Measurements from ENCODE around the gene LRRC9.
"Not testable (repeated sequence)": the region's sequence is repeated elsewhere in the genome, so short reads cannot be mapped to it uniquely, and the experiment has no call there.

LRRC9 gene

GRCh38 chr14:59959668-59960067, 39.7 kb downstream of the LRRC9 start:
- DNase-seq: no peak

GRCh38 chr14:59961518-59962062, 41.6 kb downstream of the LRRC9 start:
- no peak for DNase-seq

- no peak for DNase-seq
These were observed 44.5 kb downstream of the LRRC9 start for GRCh38 chr14:59964251-59965007.

GRCh38 chr14:59969319-59969718, 49.4 kb downstream of the LRRC9 start:
- no peak for DNase-seq

GRCh38 chr14:59981564-59981963, 61.6 kb downstream of the LRRC9 start:
- no peak for DNase-seq

- no peak for DNase-seq
These were observed 63.1 kb downstream of the LRRC9 start for GRCh38 chr14:59983048-59983447.

- no peak for DNase-seq
These were observed 66.7 kb downstream of the LRRC9 start for GRCh38 chr14:59986556-59987059.

- no peak for DNase-seq
These were observed 77.5 kb downstream of the LRRC9 start for GRCh38 chr14:59997449-59997848.

- no peak for DNase-seq
These were observed 78.0 kb downstream of the LRRC9 start for GRCh38 chr14:59997966-59998365.

GRCh38 chr14:59998564-59998963, 78.6 kb downstream of the LRRC9 start:
- no peak for DNase-seq

GRCh38 chr14:60002819-60003492, 83.0 kb downstream of the LRRC9 start:
- no peak for DNase-seq

GRCh38 chr14:60003991-60004390, 84.0 kb downstream of the LRRC9 start:
- DNase-seq: no peak

GRCh38 chr14:60008042-60008441, 88.1 kb downstream of the LRRC9 start:
- DNase-seq: no peak

- not testable (repeated sequence) for DNase-seq
These were observed 90.3 kb downstream of the LRRC9 start for GRCh38 chr14:60010263-60010662.

GRCh38 chr14:60014402-60014801, 94.5 kb downstream of the LRRC9 start:
- DNase-seq: no peak

- DNase-seq: no peak
These were observed 101.7 kb downstream of the LRRC9 start for GRCh38 chr14:60021619-60022018.

GRCh38 chr14:60025571-60025970, 105.6 kb downstream of the LRRC9 start:
- DNase-seq: no peak

- DNase-seq: no peak
These were observed 115.2 kb downstream of the LRRC9 start for GRCh38 chr14:60035177-60035576.

- not testable (repeated sequence) for DNase-seq
These were observed 128.0 kb downstream of the LRRC9 start for GRCh38 chr14:60047976-60048375.

- no peak for DNase-seq
These were observed 131.8 kb downstream of the LRRC9 start for GRCh38 chr14:60051721-60052221.

- no peak for DNase-seq
These were observed 138.1 kb downstream of the LRRC9 start for GRCh38 chr14:60058087-60058486.

- DNase-seq: no peak
These were observed 141.4 kb downstream of the LRRC9 start for GRCh38 chr14:60061371-60061770.

GRCh38 chr14:60064491-60065072, 144.6 kb downstream of the LRRC9 start:
- DNase-seq: no peak

Measured in SIG-M5 (cell line).